Neural cell (in vitro differentiated cells): Measurements from ENCODE around the gene PLET1. TPM values are rescaled to one million over a fixed set of nuclear protein-coding genes. Genes with fewer than 3 reads are reported as not detected.

Source experiments
- H2AFZ ChIP-seq: fragments of 200-600, 300-800 bp; sonication (generic), shearing (Covaris generic); 2 replicates; pipeline ENCODE4 v1.6.0; 2014; ENCODE audit warnings: low read depth, mild to moderate bottlenecking, antibody characterized with exemption, low read length, moderate library complexity
- H3F3A ChIP-seq: fragments of 200-600 bp; shearing (Covaris generic); 2 replicates; pipeline ENCODE4 v1.6.1; 2016; ENCODE audit warnings: mild to moderate bottlenecking, moderate library complexity, mixed read lengths, antibody characterized with exemption, low read length; ENCODE audit not compliant: insufficient read depth, poor library complexity, severe bottlenecking
- H3K27ac ChIP-seq: fragments of 200-600, 300-800 bp; sonication (generic), shearing (Covaris generic); 2 replicates; pipeline ENCODE4 v1.5.1; 2014; ENCODE audit warnings: mild to moderate bottlenecking, low read length, moderate library complexity
- H3K27me3 ChIP-seq: fragments of 300-800, 200-600 bp; sonication (generic), shearing (Covaris generic); 2 replicates; pipeline ENCODE4 v1.6.0; 2014; ENCODE audit warnings: mild to moderate bottlenecking, low read depth, low read length, moderate library complexity; ENCODE audit not compliant: insufficient read depth
- H3K36me3 ChIP-seq: fragments of 300-800, 200-600 bp; sonication (generic), shearing (Covaris generic); 2 replicates; pipeline ENCODE4 v1.5.1; 2014; ENCODE audit warnings: mild to moderate bottlenecking, antibody characterized with exemption, low read length, moderate library complexity; ENCODE audit not compliant: insufficient read depth
- H3K4me2 ChIP-seq: fragments of 300-800, 200-600 bp; sonication (generic), shearing (Covaris generic); 2 replicates; pipeline ENCODE4 v1.6.0; 2014; ENCODE audit warnings: mild to moderate bottlenecking, low read length
- H3K4me3 ChIP-seq: fragments of 300-800, 200-600 bp; sonication (generic), shearing (Covaris generic); 2 replicates; pipeline ENCODE4 v1.5.1; 2014; ENCODE audit warnings: mild to moderate bottlenecking, low read length, moderate library complexity
- H3K79me2 ChIP-seq: fragments of 200-600 bp; shearing (Covaris generic); replicated peaks from 2 replicates; pipeline ENCODE4 v1.6.0; 2014; ENCODE audit warnings: mild to moderate bottlenecking, low read length, moderate library complexity; ENCODE audit not compliant: insufficient read depth
- H3K9ac ChIP-seq: fragments of 300-800, 200-600 bp; sonication (generic), shearing (Covaris generic); 2 replicates; pipeline ENCODE4 v1.6.1; 2016; ENCODE audit warnings: mild to moderate bottlenecking, low read length, mixed read lengths
- H3K9me2 ChIP-seq: fragments of 200-600 bp; shearing (Covaris generic); 2 replicates; pipeline ENCODE4 v1.6.1; 2016; ENCODE audit warnings: mild to moderate bottlenecking, low read length, mixed read lengths; ENCODE audit not compliant: insufficient read depth
- H3K9me3 ChIP-seq: fragments of 200-600, 300-800 bp; sonication (generic), shearing (Covaris generic); 2 replicates; pipeline ENCODE4 v1.6.1; 2016; ENCODE audit warnings: mild to moderate bottlenecking, mixed run types, low read length, moderate library complexity, mixed read lengths
- H4K20me1 ChIP-seq: fragments of 200-600 bp; shearing (Covaris generic); 2 replicates; pipeline ENCODE4 v1.6.1; 2016; ENCODE audit warnings: mild to moderate bottlenecking, mixed run types; ENCODE audit not compliant: insufficient read depth
- EP300 ChIP-seq: fragments of 450-650 bp; conservative IDR thresholded peaks from 2 replicates; pipeline ENCODE4 v1.6.1; 2014; ENCODE audit warnings: antibody characterized with exemption, mild to moderate bottlenecking, moderate library complexity; ENCODE audit not compliant: poor library complexity, severe bottlenecking
- EZH2 ChIP-seq: fragments of 200-600, 300-800 bp; shearing (Covaris generic), sonication (generic); IDR thresholded peaks from 2 replicates; pipeline ENCODE4 v1.6.1; 2014; ENCODE audit warnings: antibody characterized with exemption, low read length, borderline replicate concordance, mild to moderate bottlenecking; ENCODE audit not compliant: insufficient read depth, poor library complexity, severe bottlenecking
- MXI1 ChIP-seq: fragments of 450-650 bp; conservative IDR thresholded peaks from 2 replicates; pipeline ENCODE4 v1.6.1; 2014; ENCODE audit warnings: antibody characterized with exemption, mild to moderate bottlenecking; ENCODE audit not compliant: poor library complexity, severe bottlenecking
- POLR2AphosphoS5 ChIP-seq: IDR thresholded peaks from 2 replicates; pipeline ENCODE4 v1.6.1; 2012
- RAD21 ChIP-seq: fragments of 450-650 bp; conservative IDR thresholded peaks from 2 replicates; pipeline ENCODE4 v1.6.1; 2014; ENCODE audit warnings: antibody characterized with exemption, mild to moderate bottlenecking, moderate library complexity
- SMC3 ChIP-seq: fragments of 450-650 bp; conservative IDR thresholded peaks from 2 replicates; pipeline ENCODE4 v1.6.1; 2014; ENCODE audit warnings: antibody characterized with exemption, mild to moderate bottlenecking, moderate library complexity; ENCODE audit not compliant: poor library complexity
- TAF1 ChIP-seq: IDR thresholded peaks from 2 replicates; pipeline ENCODE4 v1.6.1; 2012; ENCODE audit warnings: low read depth
- polyA plus RNA-seq: library from polyadenylated mRNA; depleted of rRNA; stranded (reverse); fragments of >200 nt; gene quantifications from 2 replicates; pipeline ENCODE4 v1.2.3, GENCODE V29; 2014
- TF ChIP-seq, protein P1 (sequence below): IDR thresholded peaks from 2 replicates; pipeline ENCODE4 v1.6.1; 2012; ENCODE audit warnings: borderline replicate concordance
- TF ChIP-seq, protein P2 (sequence below): fragments of 450-650 bp; IDR thresholded peaks from 2 replicates; pipeline ENCODE4 v1.5.1; 2014; ENCODE audit warnings: antibody characterized with exemption, mild to moderate bottlenecking, moderate library complexity; ENCODE audit not compliant: poor library complexity, severe bottlenecking

Gene PLET1
- polyA plus RNA-seq, 1 donor from 2014 or later, result not detected

DNA sequence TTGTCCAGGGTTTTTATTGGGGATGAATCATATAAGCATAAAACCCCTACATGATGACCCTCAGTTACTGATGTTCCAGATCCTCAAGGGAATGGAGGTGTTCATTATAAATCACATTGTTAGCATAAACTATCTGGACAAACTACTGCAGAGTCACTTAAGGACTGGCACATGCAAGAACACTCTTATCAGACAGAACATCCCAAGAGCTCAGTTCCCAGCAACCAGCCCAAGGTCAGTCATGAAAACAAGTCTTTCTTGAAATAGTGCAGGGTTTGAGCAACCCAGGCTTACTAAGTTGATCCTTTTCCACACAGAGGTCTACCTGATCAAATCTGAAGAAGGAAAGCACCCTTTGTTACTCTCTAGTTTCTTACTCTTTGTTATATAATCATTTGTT, 48.0 kb downstream of the PLET1 start:
- Histone ChIP-seq H3K9me2 (no peaks in the 10 kb centered on the region), H3K4me3 (no peak overlapping the region), H2AFZ (no peak overlapping the region), H3K27ac (no peak overlapping the region), H3F3A (no peaks in the 10 kb centered on the region), H3K27me3 (no peaks in the 10 kb centered on the region), H3K79me2 (no peaks in the 10 kb centered on the region), H4K20me1 (no peaks in the 10 kb centered on the region), H3K9me3 (no peaks in the 10 kb centered on the region), H3K4me2 (no peak overlapping the region), H3K36me3 (no peaks in the 10 kb centered on the region), H3K9ac (no peak overlapping the region)
- TF ChIP-seq, protein P1, sequence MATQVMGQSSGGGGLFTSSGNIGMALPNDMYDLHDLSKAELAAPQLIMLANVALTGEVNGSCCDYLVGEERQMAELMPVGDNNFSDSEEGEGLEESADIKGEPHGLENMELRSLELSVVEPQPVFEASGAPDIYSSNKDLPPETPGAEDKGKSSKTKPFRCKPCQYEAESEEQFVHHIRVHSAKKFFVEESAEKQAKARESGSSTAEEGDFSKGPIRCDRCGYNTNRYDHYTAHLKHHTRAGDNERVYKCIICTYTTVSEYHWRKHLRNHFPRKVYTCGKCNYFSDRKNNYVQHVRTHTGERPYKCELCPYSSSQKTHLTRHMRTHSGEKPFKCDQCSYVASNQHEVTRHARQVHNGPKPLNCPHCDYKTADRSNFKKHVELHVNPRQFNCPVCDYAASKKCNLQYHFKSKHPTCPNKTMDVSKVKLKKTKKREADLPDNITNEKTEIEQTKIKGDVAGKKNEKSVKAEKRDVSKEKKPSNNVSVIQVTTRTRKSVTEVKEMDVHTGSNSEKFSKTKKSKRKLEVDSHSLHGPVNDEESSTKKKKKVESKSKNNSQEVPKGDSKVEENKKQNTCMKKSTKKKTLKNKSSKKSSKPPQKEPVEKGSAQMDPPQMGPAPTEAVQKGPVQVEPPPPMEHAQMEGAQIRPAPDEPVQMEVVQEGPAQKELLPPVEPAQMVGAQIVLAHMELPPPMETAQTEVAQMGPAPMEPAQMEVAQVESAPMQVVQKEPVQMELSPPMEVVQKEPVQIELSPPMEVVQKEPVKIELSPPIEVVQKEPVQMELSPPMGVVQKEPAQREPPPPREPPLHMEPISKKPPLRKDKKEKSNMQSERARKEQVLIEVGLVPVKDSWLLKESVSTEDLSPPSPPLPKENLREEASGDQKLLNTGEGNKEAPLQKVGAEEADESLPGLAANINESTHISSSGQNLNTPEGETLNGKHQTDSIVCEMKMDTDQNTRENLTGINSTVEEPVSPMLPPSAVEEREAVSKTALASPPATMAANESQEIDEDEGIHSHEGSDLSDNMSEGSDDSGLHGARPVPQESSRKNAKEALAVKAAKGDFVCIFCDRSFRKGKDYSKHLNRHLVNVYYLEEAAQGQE, result no peak

DNA sequence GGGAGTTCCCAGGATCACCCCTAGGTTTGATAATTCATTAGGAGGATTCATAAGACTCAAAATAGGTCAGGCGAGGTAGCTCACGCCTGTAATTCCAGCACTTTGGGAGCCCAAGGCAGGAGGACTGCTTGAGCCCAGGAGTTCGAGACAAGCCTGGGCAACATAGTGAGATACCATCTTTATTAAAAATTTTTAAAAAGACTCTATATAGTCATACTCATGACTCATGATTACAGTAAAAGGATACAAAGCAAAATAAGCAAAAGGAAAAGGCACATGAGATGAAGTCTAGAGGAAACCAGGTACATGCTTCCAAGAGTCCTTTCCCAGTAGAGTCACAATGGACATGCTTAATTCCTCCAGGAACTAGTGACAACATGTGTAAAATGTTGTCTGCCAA, 48.4 kb downstream of the PLET1 start:
- Histone ChIP-seq H3F3A (no peaks in the 10 kb centered on the region), H3K36me3 (no peaks in the 10 kb centered on the region), H3K4me3 (no peak overlapping the region), H2AFZ (no peak overlapping the region), H3K79me2 (no peaks in the 10 kb centered on the region), H3K4me2 (no peak overlapping the region), H3K9me3 (no peaks in the 10 kb centered on the region), H3K9me2 (no peaks in the 10 kb centered on the region), H3K27me3 (no peaks in the 10 kb centered on the region), H3K9ac (no peak overlapping the region), H3K27ac (no peak overlapping the region), H4K20me1 (no peaks in the 10 kb centered on the region)
- TF ChIP-seq SMC3 (no peak), TAF1 (no peak), MXI1 (no peak), RAD21 (no peak), POLR2AphosphoS5 (no peak), EZH2 (no peak), EP300 (no peak)
- TF ChIP-seq, protein P1, result no peak
- TF ChIP-seq, protein P2, sequence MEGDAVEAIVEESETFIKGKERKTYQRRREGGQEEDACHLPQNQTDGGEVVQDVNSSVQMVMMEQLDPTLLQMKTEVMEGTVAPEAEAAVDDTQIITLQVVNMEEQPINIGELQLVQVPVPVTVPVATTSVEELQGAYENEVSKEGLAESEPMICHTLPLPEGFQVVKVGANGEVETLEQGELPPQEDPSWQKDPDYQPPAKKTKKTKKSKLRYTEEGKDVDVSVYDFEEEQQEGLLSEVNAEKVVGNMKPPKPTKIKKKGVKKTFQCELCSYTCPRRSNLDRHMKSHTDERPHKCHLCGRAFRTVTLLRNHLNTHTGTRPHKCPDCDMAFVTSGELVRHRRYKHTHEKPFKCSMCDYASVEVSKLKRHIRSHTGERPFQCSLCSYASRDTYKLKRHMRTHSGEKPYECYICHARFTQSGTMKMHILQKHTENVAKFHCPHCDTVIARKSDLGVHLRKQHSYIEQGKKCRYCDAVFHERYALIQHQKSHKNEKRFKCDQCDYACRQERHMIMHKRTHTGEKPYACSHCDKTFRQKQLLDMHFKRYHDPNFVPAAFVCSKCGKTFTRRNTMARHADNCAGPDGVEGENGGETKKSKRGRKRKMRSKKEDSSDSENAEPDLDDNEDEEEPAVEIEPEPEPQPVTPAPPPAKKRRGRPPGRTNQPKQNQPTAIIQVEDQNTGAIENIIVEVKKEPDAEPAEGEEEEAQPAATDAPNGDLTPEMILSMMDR, result no peak
